GM12801 (cell line): Measurements from ENCODE around the gene WDR64.

ENCODE experiments used
- CTCF ChIP-seq: IDR thresholded peaks from one replicate; pipeline ENCODE4 v1.5.1; 2011; ENCODE audit warnings: control low read depth; ENCODE audit not compliant: insufficient read length; ENCODE audit errors: extremely low read depth

WDR64 gene

GRCh38 chr1:241742084-241742483 lies 90.0 kb downstream of the WDR64 start:
- TF ChIP-seq CTCF, result no peak

GRCh38 chr1:241744591-241744990 lies 92.5 kb downstream of the WDR64 start:
- no peak for TF ChIP-seq CTCF

GRCh38 chr1:241747992-241748391 lies 95.9 kb downstream of the WDR64 start:
- TF ChIP-seq CTCF, result no peak

GRCh38 chr1:241749041-241749944 lies 97.2 kb downstream of the WDR64 start:
- no peak for TF ChIP-seq CTCF

- no peak for TF ChIP-seq CTCF
These were observed 98.0 kb downstream of the WDR64 start for GRCh38 chr1:241749945-241750695.

- TF ChIP-seq CTCF, result no peak
These were observed 99.4 kb downstream of the WDR64 start for GRCh38 chr1:241751524-241751923.

GRCh38 chr1:241762713-241763339 lies 110.7 kb downstream of the WDR64 start:
- no peak for TF ChIP-seq CTCF
